ENCODE results near the gene FBXW7.

- TF ChIP-seq CTCF (IDR thresholded peaks at IDR 0.05) (no peak), POLR2A (IDR thresholded peaks at IDR 0.05; ENCODE audit: low read depth) (no peak), POLR2AphosphoS5 (IDR thresholded peaks at IDR 0.05) (no peak), EP300 (IDR thresholded peaks at IDR 0.05) (no peak)
Measured at GRCh38 chr4:152478461-152479237, 57.2 kb downstream of the FBXW7 start.
